A673 (cell line): Measurements from ENCODE around the gene FAM217A. TPM values are rescaled to one million over a fixed set of nuclear protein-coding genes. Genes with fewer than 3 reads are reported as not detected.

ENCODE experiments used
- BruUV-seq: library from RNA; stranded (reverse); fragments of 400-500 nt; replicated peaks from 2 replicates; lab custom pipeline; 2021; lab: Mats Ljungman, UMichigan
- CTCF ChIA-PET: fragments of 300-600 bp; sonication (Branson Sonifier 250); formaldehyde crosslinking; loops from one replicate; lab custom pipeline; 2022; ENCODE audit warnings: antibody characterized with exemption; lab: Charles Lee
- POLR2A ChIA-PET: fragments of 300-600 bp; sonication (Branson Sonifier 250); formaldehyde crosslinking; loops from one replicate; lab custom pipeline; 2022; ENCODE audit warnings: antibody characterized with exemption; ENCODE audit not compliant: low non-redundant PET; lab: Charles Lee
- DNase-seq: peaks from one replicate; pipeline ENCODE4 v3.0.0-alpha.2; 2015; ENCODE audit warnings: low spot score
- H3K27ac ChIP-seq: fragments of 200-600 bp; sonication (generic); 2 replicates; pipeline ENCODE4 v1.5.1; 2016; ENCODE audit warnings: mixed run types, low read depth, mild to moderate bottlenecking, mixed read lengths, antibody characterized with exemption, low read length; ENCODE audit not compliant: poor library complexity, severe bottlenecking
- H3K27me3 ChIP-seq: fragments of 200-600 bp; sonication (generic); replicated peaks from 2 replicates; pipeline ENCODE4 v1.6.1; 2017; ENCODE audit warnings: mixed run types, low read depth, mild to moderate bottlenecking, mixed read lengths, antibody characterized with exemption, low read length; ENCODE audit not compliant: insufficient read depth, poor library complexity
- H3K36me3 ChIP-seq: fragments of 200-600 bp; sonication (generic); 2 replicates; pipeline ENCODE4 v1.6.1; 2016; ENCODE audit warnings: mixed run types, mild to moderate bottlenecking, mixed read lengths, antibody characterized with exemption, low read length; ENCODE audit not compliant: insufficient read depth, poor library complexity, severe bottlenecking
- H3K4me1 ChIP-seq: fragments of 200-600 bp; sonication (generic); 2 replicates; pipeline ENCODE4 v1.6.1; 2017; ENCODE audit warnings: mixed run types, mild to moderate bottlenecking, mixed read lengths, antibody characterized with exemption, low read length; ENCODE audit not compliant: insufficient read depth, poor library complexity, severe bottlenecking
- H3K4me3 ChIP-seq: fragments of 200-600 bp; sonication (generic); 2 replicates; pipeline ENCODE4 v1.5.1; 2016; ENCODE audit warnings: low read depth, mixed run types, mild to moderate bottlenecking, mixed read lengths, low read length; ENCODE audit not compliant: poor library complexity, severe bottlenecking
- H3K9me3 ChIP-seq: fragments of 200-600 bp; sonication (generic); 2 replicates; pipeline ENCODE4 v1.6.1; 2016; ENCODE audit warnings: mixed run types, low read depth, mild to moderate bottlenecking, mixed read lengths, antibody characterized with exemption, low read length; ENCODE audit not compliant: poor library complexity, severe bottlenecking
- EZH2 ChIP-seq: fragments of 200-600 bp; sonication (generic); IDR thresholded peaks from 2 replicates; pipeline ENCODE4 v1.6.1; 2017; ENCODE audit warnings: borderline replicate concordance, low read depth, mild to moderate bottlenecking, mixed read lengths, antibody characterized with exemption, low read length; ENCODE audit not compliant: poor library complexity, severe bottlenecking
- intact Hi-C: fragments of 100-400 bp; cut with micrococcal nuclease; formaldehyde crosslinking; loops from one replicate; pipeline ENCODE4 v1.10.0; 2022; ENCODE audit not compliant: unreplicated experiment
- total RNA-seq: library from RNA; stranded (reverse); gene quantifications from 2 replicates; pipeline ENCODE4 v1.2.3, GENCODE V29; 2021
- TF ChIP-seq, protein P1 (sequence below): fragments of 300-800, 200-600 bp; sonication (generic); conservative IDR thresholded peaks from 2 replicates; pipeline ENCODE4 v1.5.1; 2017; ENCODE audit warnings: low read depth, mild to moderate bottlenecking, antibody characterized with exemption, low read length, moderate library complexity, mixed read lengths

FAM217A gene
- total RNA-seq, 1 experiment from 2014 or later: not detected

DNA sequence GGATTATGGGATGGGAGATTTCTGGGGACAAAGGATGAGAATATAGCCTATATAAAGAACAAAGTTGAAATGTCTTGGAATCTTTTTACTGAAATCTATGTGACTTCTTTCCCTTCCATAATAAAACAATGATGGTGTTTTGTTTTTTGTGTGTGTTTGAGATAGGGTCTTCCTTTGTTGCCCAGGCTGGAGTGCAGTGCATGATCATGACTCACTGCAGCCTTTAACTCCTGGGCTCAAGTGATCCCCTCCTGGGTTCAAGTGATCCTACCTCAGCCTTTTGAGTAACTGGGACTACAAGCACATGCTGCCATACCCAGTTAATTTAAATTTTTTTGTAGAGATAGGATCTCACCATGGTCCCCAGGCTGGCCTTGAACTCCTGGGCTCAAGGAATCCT lies 50.9 kb downstream of the FAM217A start:
- H3K9me3 ChIP-seq: no peaks in the 10 kb centered on the region
- POLR2A ChIA-PET: no interaction called here
- H3K27ac ChIP-seq: no peak overlapping the region
- H3K4me1 ChIP-seq: peaks cover 14% of the 10 kb centered on the region
- no peak for DNase-seq
- TF ChIP-seq, protein P1, sequence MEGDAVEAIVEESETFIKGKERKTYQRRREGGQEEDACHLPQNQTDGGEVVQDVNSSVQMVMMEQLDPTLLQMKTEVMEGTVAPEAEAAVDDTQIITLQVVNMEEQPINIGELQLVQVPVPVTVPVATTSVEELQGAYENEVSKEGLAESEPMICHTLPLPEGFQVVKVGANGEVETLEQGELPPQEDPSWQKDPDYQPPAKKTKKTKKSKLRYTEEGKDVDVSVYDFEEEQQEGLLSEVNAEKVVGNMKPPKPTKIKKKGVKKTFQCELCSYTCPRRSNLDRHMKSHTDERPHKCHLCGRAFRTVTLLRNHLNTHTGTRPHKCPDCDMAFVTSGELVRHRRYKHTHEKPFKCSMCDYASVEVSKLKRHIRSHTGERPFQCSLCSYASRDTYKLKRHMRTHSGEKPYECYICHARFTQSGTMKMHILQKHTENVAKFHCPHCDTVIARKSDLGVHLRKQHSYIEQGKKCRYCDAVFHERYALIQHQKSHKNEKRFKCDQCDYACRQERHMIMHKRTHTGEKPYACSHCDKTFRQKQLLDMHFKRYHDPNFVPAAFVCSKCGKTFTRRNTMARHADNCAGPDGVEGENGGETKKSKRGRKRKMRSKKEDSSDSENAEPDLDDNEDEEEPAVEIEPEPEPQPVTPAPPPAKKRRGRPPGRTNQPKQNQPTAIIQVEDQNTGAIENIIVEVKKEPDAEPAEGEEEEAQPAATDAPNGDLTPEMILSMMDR: no peak
- peaks cover 20% of the 10 kb centered on the region for H3K36me3 ChIP-seq
- CTCF ChIA-PET: no interaction called here
- H3K27me3 ChIP-seq: no peaks in the 10 kb centered on the region
- BruUV-seq: no TSS peak
- intact Hi-C loops: no loop called here
- H3K4me3 ChIP-seq: no peak overlapping the region

DNA sequence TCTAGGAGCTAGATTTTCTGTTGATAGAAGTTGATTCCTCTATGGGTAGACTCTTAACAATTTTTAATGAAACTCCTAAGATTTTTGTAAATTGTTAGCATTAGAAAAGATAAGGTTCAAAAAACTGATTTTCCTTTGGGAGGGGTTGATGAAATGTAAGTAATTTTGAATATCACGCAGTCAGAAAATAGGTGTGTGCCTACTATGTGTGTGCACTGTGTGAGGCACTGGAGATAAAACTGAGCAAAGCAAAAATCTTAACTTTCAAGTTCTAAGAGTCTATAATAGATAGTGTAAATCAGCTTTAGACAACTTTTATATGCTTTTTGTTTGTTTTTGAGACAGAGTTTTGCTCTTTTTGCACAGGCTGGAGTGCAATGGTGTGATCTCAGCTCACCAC lies 53.3 kb downstream of the FAM217A start:
- BruUV-seq: no TSS peak
- H3K4me1 ChIP-seq: peaks cover 11% of the 10 kb centered on the region
- no peaks in the 10 kb centered on the region for H3K36me3 ChIP-seq
- no peak overlapping the region for H3K4me3 ChIP-seq
- no peak for DNase-seq
- CTCF ChIA-PET: no interaction called here
- H3K27ac ChIP-seq: no peak overlapping the region
- no peaks in the 10 kb centered on the region for H3K9me3 ChIP-seq
- intact Hi-C loops: no loop called here
- POLR2A ChIA-PET: no interaction called here
- H3K27me3 ChIP-seq: no peaks in the 10 kb centered on the region
- TF ChIP-seq, protein P1: no peak
- TF ChIP-seq EZH2: no peak

DNA sequence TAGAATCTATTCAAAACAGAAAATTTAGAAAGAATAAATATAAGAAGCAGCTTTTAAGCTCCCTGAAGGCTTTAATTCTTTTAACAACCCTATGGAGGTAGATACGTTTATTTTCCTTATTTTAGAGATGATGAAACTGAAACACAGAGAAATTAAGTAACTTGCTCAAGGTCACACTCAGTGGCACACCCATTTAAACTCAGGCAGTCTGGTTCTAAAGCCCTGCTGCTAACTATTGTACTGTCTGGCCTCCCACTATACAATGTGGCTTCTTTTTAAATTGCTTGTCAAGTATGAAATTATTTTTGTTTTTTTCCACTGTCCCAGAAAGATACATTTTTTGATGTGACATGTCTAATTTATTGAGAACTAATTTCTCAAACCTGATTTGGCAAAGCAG lies 55.7 kb downstream of the FAM217A start:
- Histone ChIP-seq H3K27me3 (no peaks in the 10 kb centered on the region), H3K4me1 (peaks cover 26% of the 10 kb centered on the region), H3K27ac (peak overlapping the region; percentile 97), H3K4me3 (peak overlapping the region; percentile 92), H3K9me3 (no peaks in the 10 kb centered on the region), H3K36me3 (no peaks in the 10 kb centered on the region)
- intact Hi-C loops: no loop called here
- no peak for DNase-seq
- no TSS peak for BruUV-seq
- POLR2A ChIA-PET: interaction anchor here (0.6 to 0.7 kb wide), 2 partner anchors 10 to 1272 kb away, joined by 3 to 6 read pairs; no protein-coding TSS in a partner anchor
- no peak for TF ChIP-seq EZH2
- TF ChIP-seq, protein P1: no peak
- CTCF ChIA-PET: interaction anchor here (0.6 kb wide), 1 partner anchor 912 kb away, joined by 3 read pairs; no protein-coding TSS in a partner anchor
